ENCODE data around the gene SEMA3A.

GRCh38 chr7:84022684-84023308, 171.8 kb downstream of the SEMA3A start:
- TF ChIP-seq ZNF101 (CRISPR knock-in tag; IDR thresholded peaks at IDR 0.05; ENCODE audit: borderline replicate concordance, low read depth) (no peak), PHF20 (CRISPR knock-in tag; IDR thresholded peaks at IDR 0.05) (no peak), MAX (IDR thresholded peaks at IDR 0.05) (no peak), AFF4 (CRISPR knock-in tag; IDR thresholded peaks at IDR 0.05) (no peak), GMEB1 (CRISPR knock-in tag; IDR thresholded peaks at IDR 0.05; ENCODE audit: borderline replicate concordance) (no peak), SP1 (IDR thresholded peaks at IDR 0.05) (no peak), SP1 (CRISPR knock-in tag; IDR thresholded peaks at IDR 0.05) (no peak), CTCF (CRISPR knock-in tag; IDR thresholded peaks at IDR 0.05) (no peak), MED8 (CRISPR knock-in tag; IDR thresholded peaks at IDR 0.05; ENCODE audit: insufficient replicate concordance) (no peak)
